WTC11 (cell line): ENCODE results near the gene RARA.

Experiments used
- ELF4 ChIP-seq: sonication (generic); formaldehyde crosslinking; IDR thresholded peaks from 2 replicates; pipeline ENCODE4 v1.8.1; 2022; ENCODE audit warnings: low read depth, mild to moderate bottlenecking, moderate library complexity, missing genetic modification reagents
- ETV6 ChIP-seq: sonication (generic); formaldehyde crosslinking; IDR thresholded peaks from 2 replicates; pipeline ENCODE4 v1.8.1; 2022; ENCODE audit warnings: mild to moderate bottlenecking, missing genetic modification reagents
- NR2C2 ChIP-seq: sonication (generic); formaldehyde crosslinking; IDR thresholded peaks from 2 replicates; pipeline ENCODE4 v1.8.0; 2022; ENCODE audit warnings: mild to moderate bottlenecking, missing genetic modification reagents
- ZNF232 ChIP-seq: sonication (generic); formaldehyde crosslinking; IDR thresholded peaks from 2 replicates; pipeline ENCODE4 v1.8.0; 2022; ENCODE audit warnings: mild to moderate bottlenecking, missing genetic modification reagents
- ZNF396 ChIP-seq: fragments of 250-450 bp; sonication (Bioruptor Pico); IDR thresholded peaks from 2 replicates; pipeline ENCODE4 v1.8.0; 2021; ENCODE audit warnings: mild to moderate bottlenecking, moderate library complexity, borderline replicate concordance
- TF ChIP-seq, protein P1 (sequence below): sonication (generic); formaldehyde crosslinking; IDR thresholded peaks from 2 replicates; pipeline ENCODE4 v1.8.0; 2023; ENCODE audit warnings: mild to moderate bottlenecking, missing genetic modification reagents
- TF ChIP-seq, protein P2 (sequence below): sonication (generic); formaldehyde crosslinking; IDR thresholded peaks from 2 replicates; pipeline ENCODE4 v1.8.1; 2023; ENCODE audit warnings: mild to moderate bottlenecking, missing genetic modification reagents, moderate library complexity
- TF ChIP-seq, protein P3 (sequence below): sonication (generic); formaldehyde crosslinking; conservative IDR thresholded peaks from 2 replicates; pipeline ENCODE4 v1.8.1; 2023; ENCODE audit warnings: mild to moderate bottlenecking, low read depth, missing genetic modification reagents, moderate library complexity
- TF ChIP-seq, protein P4 (sequence below): fragments of 200-600 bp; IDR thresholded peaks from 2 replicates; pipeline ENCODE4 v1.8.0; 2022; ENCODE audit warnings: antibody characterized with exemption
- TF ChIP-seq, protein P5 (sequence below): sonication (generic); formaldehyde crosslinking; IDR thresholded peaks from 2 replicates; pipeline ENCODE4 v1.8.1; 2022; ENCODE audit warnings: low read depth, mild to moderate bottlenecking, moderate library complexity, missing genetic modification reagents, borderline replicate concordance

DNA sequence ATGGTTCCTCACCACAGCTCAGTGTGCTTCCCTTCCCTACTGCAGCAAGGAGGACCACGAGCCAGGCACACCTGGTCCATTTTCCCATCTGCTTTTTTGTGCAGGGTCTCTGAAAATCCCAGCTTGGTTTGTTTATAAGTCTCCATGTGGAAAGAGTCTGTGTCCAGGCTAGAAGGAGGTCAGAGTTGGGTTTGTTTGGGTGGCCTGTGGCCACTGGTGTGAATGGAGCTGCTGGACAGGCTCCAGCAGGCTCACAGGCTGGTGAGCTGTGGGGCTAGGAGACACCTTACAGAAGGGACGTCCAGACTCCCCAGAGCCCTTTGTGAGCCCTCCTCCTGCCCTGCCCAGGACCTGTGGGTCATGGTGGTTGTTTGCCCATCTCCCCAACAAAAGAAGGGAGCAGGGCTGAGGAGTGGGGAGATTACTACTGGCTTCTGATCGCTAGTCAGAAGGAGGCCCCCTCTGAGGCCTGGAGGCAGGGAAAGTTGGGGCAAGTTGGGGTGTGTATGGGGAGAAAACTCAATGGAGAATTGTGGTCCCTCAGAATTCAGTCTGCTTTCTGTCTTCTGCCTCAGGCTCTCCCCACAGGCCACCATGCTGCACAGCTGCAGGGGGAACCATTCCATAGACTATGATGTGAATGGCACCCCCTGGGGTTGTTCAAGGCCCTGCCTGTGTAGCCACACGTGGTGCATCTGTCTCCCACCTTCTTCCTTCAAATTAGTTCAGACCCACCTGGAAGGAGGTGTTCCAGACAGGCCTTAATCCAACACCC, 4.1 kb downstream of the RARA start:
- TF ChIP-seq ZNF232 (CRISPR knock-in tag): no peak
- TF ChIP-seq ELF4 (CRISPR knock-in tag): no peak
- TF ChIP-seq, protein P1, sequence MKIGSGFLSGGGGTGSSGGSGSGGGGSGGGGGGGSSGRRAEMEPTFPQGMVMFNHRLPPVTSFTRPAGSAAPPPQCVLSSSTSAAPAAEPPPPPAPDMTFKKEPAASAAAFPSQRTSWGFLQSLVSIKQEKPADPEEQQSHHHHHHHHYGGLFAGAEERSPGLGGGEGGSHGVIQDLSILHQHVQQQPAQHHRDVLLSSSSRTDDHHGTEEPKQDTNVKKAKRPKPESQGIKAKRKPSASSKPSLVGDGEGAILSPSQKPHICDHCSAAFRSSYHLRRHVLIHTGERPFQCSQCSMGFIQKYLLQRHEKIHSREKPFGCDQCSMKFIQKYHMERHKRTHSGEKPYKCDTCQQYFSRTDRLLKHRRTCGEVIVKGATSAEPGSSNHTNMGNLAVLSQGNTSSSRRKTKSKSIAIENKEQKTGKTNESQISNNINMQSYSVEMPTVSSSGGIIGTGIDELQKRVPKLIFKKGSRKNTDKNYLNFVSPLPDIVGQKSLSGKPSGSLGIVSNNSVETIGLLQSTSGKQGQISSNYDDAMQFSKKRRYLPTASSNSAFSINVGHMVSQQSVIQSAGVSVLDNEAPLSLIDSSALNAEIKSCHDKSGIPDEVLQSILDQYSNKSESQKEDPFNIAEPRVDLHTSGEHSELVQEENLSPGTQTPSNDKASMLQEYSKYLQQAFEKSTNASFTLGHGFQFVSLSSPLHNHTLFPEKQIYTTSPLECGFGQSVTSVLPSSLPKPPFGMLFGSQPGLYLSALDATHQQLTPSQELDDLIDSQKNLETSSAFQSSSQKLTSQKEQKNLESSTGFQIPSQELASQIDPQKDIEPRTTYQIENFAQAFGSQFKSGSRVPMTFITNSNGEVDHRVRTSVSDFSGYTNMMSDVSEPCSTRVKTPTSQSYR (CRISPR knock-in tag): no peak
- TF ChIP-seq, protein P2, sequence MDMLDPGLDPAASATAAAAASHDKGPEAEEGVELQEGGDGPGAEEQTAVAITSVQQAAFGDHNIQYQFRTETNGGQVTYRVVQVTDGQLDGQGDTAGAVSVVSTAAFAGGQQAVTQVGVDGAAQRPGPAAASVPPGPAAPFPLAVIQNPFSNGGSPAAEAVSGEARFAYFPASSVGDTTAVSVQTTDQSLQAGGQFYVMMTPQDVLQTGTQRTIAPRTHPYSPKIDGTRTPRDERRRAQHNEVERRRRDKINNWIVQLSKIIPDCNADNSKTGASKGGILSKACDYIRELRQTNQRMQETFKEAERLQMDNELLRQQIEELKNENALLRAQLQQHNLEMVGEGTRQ (CRISPR knock-in tag): no peak
- no peak for TF ChIP-seq NR2C2 (CRISPR knock-in tag)
- no peak for TF ChIP-seq ETV6 (CRISPR knock-in tag)
- TF ChIP-seq ZNF396 (CRISPR knock-in tag): no peak
- TF ChIP-seq, protein P3, sequence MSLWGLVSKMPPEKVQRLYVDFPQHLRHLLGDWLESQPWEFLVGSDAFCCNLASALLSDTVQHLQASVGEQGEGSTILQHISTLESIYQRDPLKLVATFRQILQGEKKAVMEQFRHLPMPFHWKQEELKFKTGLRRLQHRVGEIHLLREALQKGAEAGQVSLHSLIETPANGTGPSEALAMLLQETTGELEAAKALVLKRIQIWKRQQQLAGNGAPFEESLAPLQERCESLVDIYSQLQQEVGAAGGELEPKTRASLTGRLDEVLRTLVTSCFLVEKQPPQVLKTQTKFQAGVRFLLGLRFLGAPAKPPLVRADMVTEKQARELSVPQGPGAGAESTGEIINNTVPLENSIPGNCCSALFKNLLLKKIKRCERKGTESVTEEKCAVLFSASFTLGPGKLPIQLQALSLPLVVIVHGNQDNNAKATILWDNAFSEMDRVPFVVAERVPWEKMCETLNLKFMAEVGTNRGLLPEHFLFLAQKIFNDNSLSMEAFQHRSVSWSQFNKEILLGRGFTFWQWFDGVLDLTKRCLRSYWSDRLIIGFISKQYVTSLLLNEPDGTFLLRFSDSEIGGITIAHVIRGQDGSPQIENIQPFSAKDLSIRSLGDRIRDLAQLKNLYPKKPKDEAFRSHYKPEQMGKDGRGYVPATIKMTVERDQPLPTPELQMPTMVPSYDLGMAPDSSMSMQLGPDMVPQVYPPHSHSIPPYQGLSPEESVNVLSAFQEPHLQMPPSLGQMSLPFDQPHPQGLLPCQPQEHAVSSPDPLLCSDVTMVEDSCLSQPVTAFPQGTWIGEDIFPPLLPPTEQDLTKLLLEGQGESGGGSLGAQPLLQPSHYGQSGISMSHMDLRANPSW: no peak
- TF ChIP-seq, protein P4, sequence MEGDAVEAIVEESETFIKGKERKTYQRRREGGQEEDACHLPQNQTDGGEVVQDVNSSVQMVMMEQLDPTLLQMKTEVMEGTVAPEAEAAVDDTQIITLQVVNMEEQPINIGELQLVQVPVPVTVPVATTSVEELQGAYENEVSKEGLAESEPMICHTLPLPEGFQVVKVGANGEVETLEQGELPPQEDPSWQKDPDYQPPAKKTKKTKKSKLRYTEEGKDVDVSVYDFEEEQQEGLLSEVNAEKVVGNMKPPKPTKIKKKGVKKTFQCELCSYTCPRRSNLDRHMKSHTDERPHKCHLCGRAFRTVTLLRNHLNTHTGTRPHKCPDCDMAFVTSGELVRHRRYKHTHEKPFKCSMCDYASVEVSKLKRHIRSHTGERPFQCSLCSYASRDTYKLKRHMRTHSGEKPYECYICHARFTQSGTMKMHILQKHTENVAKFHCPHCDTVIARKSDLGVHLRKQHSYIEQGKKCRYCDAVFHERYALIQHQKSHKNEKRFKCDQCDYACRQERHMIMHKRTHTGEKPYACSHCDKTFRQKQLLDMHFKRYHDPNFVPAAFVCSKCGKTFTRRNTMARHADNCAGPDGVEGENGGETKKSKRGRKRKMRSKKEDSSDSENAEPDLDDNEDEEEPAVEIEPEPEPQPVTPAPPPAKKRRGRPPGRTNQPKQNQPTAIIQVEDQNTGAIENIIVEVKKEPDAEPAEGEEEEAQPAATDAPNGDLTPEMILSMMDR: no peak
- TF ChIP-seq, protein P5, sequence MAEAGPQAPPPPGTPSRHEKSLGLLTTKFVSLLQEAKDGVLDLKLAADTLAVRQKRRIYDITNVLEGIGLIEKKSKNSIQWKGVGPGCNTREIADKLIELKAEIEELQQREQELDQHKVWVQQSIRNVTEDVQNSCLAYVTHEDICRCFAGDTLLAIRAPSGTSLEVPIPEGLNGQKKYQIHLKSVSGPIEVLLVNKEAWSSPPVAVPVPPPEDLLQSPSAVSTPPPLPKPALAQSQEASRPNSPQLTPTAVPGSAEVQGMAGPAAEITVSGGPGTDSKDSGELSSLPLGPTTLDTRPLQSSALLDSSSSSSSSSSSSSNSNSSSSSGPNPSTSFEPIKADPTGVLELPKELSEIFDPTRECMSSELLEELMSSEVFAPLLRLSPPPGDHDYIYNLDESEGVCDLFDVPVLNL (CRISPR knock-in tag): no peak
